B cell (primary cell): ENCODE measurements around the gene SLC35A5. TPM values are rescaled to one million over a fixed set of nuclear protein-coding genes. Genes with fewer than 3 reads are reported as not detected.

ENCODE experiments used
- ATAC-seq: fragments of 200-7000 bp; cut with Tn5 transposase; one replicate; pipeline ENCODE4 v1.10.0; 2021; ENCODE audit warnings: low read depth, mild to moderate bottlenecking, moderate number of reproducible peaks, moderate library complexity
- CTCF ChIA-PET: fragments of 350-600 bp; sonication (Branson Sonifier 250); formaldehyde crosslinking; loops from one replicate; lab custom pipeline; 2021; ENCODE audit warnings: antibody characterized with exemption, inconsistent platforms; lab: Charles Lee
- POLR2A ChIA-PET: fragments of 350-600 bp; sonication (Branson Sonifier 250); formaldehyde crosslinking; loops from one replicate; lab custom pipeline; 2021; ENCODE audit warnings: antibody characterized with exemption; lab: Charles Lee
- DNase-seq: peaks from one replicate; pipeline ENCODE4 v3.0.0; 2013
- H2AFZ ChIP-seq: 2 replicates; pipeline ENCODE4 v1.6.1; 2012; ENCODE audit warnings: mild to moderate bottlenecking, low read depth, low read length; ENCODE audit not compliant: insufficient read depth, poor library complexity, severe bottlenecking
- H3K27ac ChIP-seq, 2 donors: 1 replicate in 1 of 2; 2 replicates in 1 of 2; pipeline ENCODE4 v1.5.1; 2012 to 2013; ENCODE audit warnings: low read length in 2 of 2, mild to moderate bottlenecking in 2 of 2, moderate library complexity in 1 of 2
- H3K27me3 ChIP-seq, 4 experiments: fragments of 200-600 bp in 1 of 4; sonication (generic) in 1 of 4; replicated peaks in 1 of 4; 1 replicate in 2 of 4; 2 replicates in 2 of 4; pipeline versions ENCODE4 v1.6.1 to v1.7.0; 2013 to 2016; ENCODE audit warnings: low read length in 3 of 4, mild to moderate bottlenecking in 2 of 4, mixed read lengths in 1 of 4, moderate library complexity in 1 of 4; ENCODE audit not compliant: insufficient read depth in 4 of 4, control insufficient read depth in 3 of 4; ENCODE audit errors: control extremely low read depth in 1 of 4
- H3K36me3 ChIP-seq, 2 experiments: replicated peaks in 1 of 2; 1 replicate in 1 of 2; 2 replicates in 1 of 2; pipeline versions ENCODE4 v1.6.1 to v1.7.1; 2013; ENCODE audit warnings: low read length in 1 of 2; ENCODE audit not compliant: insufficient read depth in 2 of 2, control insufficient read depth in 1 of 2; ENCODE audit errors: control extremely low read depth in 1 of 2, extremely low read depth in 1 of 2
- H3K4me1 ChIP-seq, 2 donors: fragments of 200-600 bp in 1 of 2; sonication (generic) in 1 of 2; 1 replicate in 1 of 2; 2 replicates in 1 of 2; pipeline versions ENCODE4 v1.5.1 to v1.6.1; 2013 to 2017; ENCODE audit warnings: low read length in 2 of 2; ENCODE audit not compliant: control insufficient read depth in 2 of 2, insufficient read depth in 2 of 2
- H3K4me2 ChIP-seq: replicated peaks from 2 replicates; pipeline ENCODE3; 2012; ENCODE audit warnings: mild to moderate bottlenecking, low read depth, low read length; ENCODE audit not compliant: poor library complexity, severe bottlenecking
- H3K4me3 ChIP-seq, 5 experiments: fragments of 200-600 bp in 1 of 5; sonication (generic) in 1 of 5; 1 replicate in 3 of 5; 2 replicates in 2 of 5; pipeline versions ENCODE4 v1.5.1 to v1.7.0; 2011 to 2016; ENCODE audit warnings: low read length in 4 of 5, mild to moderate bottlenecking in 4 of 5, low read depth in 2 of 5, control low read depth in 1 of 5, moderate library complexity in 1 of 5; ENCODE audit not compliant: insufficient read depth in 1 of 5; ENCODE audit errors: control extremely low read depth in 1 of 5, extremely low read depth in 1 of 5
- H3K79me2 ChIP-seq: fragments of 200-600 bp; sonication (generic); one replicate; pipeline ENCODE4 v1.6.0; 2016; ENCODE audit warnings: low read length; ENCODE audit not compliant: control insufficient read depth, insufficient read depth
- H3K9ac ChIP-seq: fragments of 200-600 bp; sonication (generic); 2 replicates; pipeline ENCODE4 v1.6.1; 2017; ENCODE audit warnings: mild to moderate bottlenecking, low read length, moderate library complexity
- H3K9me3 ChIP-seq, 3 donors: one replicate each; pipeline versions ENCODE4 v1.6.1 to v1.7.1; 2013; ENCODE audit warnings: low read length in 2 of 3; ENCODE audit not compliant: control insufficient read depth in 2 of 3, insufficient read depth in 1 of 3; ENCODE audit errors: control extremely low read depth in 1 of 3
- H4K20me1 ChIP-seq: 2 replicates; pipeline ENCODE4 v1.6.0; 2012; ENCODE audit warnings: mild to moderate bottlenecking, low read length; ENCODE audit not compliant: insufficient read depth, control insufficient read depth, poor library complexity, severe bottlenecking
- H3K27ac Mint-ChIP-seq: one replicate; pipeline ENCODE4 v1.8.0; 2021; ENCODE audit warnings: mixed read lengths
- H3K27me3 Mint-ChIP-seq: one replicate; pipeline ENCODE4 v1.8.0; 2021; ENCODE audit warnings: mixed read lengths
- H3K4me1 Mint-ChIP-seq: one replicate; pipeline ENCODE4 v1.8.0; 2021; ENCODE audit warnings: mixed read lengths
- H3K4me3 Mint-ChIP-seq: one replicate; pipeline ENCODE4 v1.8.0; 2021; ENCODE audit warnings: mixed read lengths
- H3K9me3 Mint-ChIP-seq: one replicate; pipeline ENCODE4 v1.8.0; 2022; ENCODE audit warnings: mixed read lengths; ENCODE audit not compliant: insufficient read depth
- EZH2 ChIP-seq: IDR thresholded peaks from 2 replicates; pipeline ENCODE4 v1.6.1; 2012; ENCODE audit warnings: borderline replicate concordance, low read depth, mild to moderate bottlenecking, moderate library complexity, low read length; ENCODE audit not compliant: insufficient read depth, poor library complexity, severe bottlenecking
- WGBS: methylation state at CpG from one replicate; pipeline ENCODE4 v1.1.5; 2013; ENCODE audit warnings: missing lambda C conversion rate; ENCODE audit not compliant: insufficient coverage; 5-methylcytosine and 5-hydroxymethylcytosine counted together
- intact Hi-C: fragments of 100-400 bp; cut with micrococcal nuclease; formaldehyde crosslinking; loops from one replicate; pipeline ENCODE4 v1.10.0; 2022
- polyA plus RNA-seq: library from polyadenylated mRNA; depleted of rRNA; stranded (reverse); fragments of >200 nt; gene quantifications from 2 replicates; pipeline ENCODE4 v1.2.3, GENCODE V29; 2012
- total RNA-seq, 2 donors: library from RNA; stranded (reverse); fragments of 120-200 nt in 1 of 2; gene quantifications; 1 replicate in 1 of 2; 2 replicates in 1 of 2; pipeline versions ENCODE4 v1.2.3 to v1.2.4, GENCODE V29; 2013 to 2022
- TF ChIP-seq, protein P1 (sequence below): fragments of 200-600 bp; IDR thresholded peaks from one replicate; pipeline ENCODE4 v1.8.0; 2022; ENCODE audit warnings: antibody characterized with exemption, mild to moderate bottlenecking

SLC35A5 gene
- total and polyA plus RNA-seq, 2 donors (not counting 1 experiment from before 2014, with no cell fraction given): 15.4 to 34.9 TPM

DNA sequence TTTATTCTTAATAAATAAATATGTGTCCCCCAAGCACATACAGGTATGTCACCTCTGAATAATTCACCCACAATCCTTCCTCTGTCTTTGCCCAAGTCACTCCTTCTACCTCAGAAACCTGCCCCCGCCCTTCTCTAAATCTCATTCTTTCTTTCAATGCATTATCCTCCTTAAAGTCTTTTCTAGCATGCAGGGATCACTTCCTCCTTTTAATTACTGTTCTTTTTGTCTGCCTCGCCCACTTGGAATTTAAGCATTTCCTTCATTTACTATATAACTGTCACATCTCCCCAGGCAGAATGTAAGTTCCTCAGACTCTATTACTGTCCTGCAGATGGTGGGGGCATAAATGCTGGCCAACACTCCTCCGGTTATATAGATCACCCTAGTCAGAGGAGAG, 71.3 kb downstream of the SLC35A5 start:
- Mint-ChIP-seq H3K9me3 (no peaks in the 10 kb centered on the region), H3K27ac (no peak overlapping the region), H3K4me3 (no peak overlapping the region), H3K27me3 (no peaks in the 10 kb centered on the region), H3K4me1 (no peaks in the 10 kb centered on the region)
- WGBS: 60% methylated on average over 2 of the region's 3 CpGs
- Histone ChIP-seq H3K27ac (no peak overlapping the region), H3K4me1 (no peaks in the 10 kb centered on the region), H3K27me3 (no peaks in the 10 kb centered on the region), H4K20me1 (no peaks in the 10 kb centered on the region), H3K36me3 (no peaks in the 10 kb centered on the region), H3K9ac (no peak overlapping the region), H3K4me2 (no peak overlapping the region), H3K4me3 (no peak overlapping the region), H3K9me3 (no peaks in the 10 kb centered on the region), H3K79me2 (no peaks in the 10 kb centered on the region), H2AFZ (no peak overlapping the region)
- intact Hi-C loops: no loop called here
- ChIA-PET CTCF (interaction anchor here (1.2 to 1.7 kb wide), 3 partner anchors 9 to 101 kb away, joined by 3 to 6 read pairs (median 4); no protein-coding TSS in a partner anchor), POLR2A (no interaction called here)
- no peak for TF ChIP-seq EZH2
- TF ChIP-seq, protein P1, sequence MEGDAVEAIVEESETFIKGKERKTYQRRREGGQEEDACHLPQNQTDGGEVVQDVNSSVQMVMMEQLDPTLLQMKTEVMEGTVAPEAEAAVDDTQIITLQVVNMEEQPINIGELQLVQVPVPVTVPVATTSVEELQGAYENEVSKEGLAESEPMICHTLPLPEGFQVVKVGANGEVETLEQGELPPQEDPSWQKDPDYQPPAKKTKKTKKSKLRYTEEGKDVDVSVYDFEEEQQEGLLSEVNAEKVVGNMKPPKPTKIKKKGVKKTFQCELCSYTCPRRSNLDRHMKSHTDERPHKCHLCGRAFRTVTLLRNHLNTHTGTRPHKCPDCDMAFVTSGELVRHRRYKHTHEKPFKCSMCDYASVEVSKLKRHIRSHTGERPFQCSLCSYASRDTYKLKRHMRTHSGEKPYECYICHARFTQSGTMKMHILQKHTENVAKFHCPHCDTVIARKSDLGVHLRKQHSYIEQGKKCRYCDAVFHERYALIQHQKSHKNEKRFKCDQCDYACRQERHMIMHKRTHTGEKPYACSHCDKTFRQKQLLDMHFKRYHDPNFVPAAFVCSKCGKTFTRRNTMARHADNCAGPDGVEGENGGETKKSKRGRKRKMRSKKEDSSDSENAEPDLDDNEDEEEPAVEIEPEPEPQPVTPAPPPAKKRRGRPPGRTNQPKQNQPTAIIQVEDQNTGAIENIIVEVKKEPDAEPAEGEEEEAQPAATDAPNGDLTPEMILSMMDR: no peak
- no peak for ATAC-seq
- DNase-seq: no peak

GRCh38 chr3:112633757-112634156, 71.9 kb downstream of the SLC35A5 start:
- Mint-ChIP-seq H3K4me3 (no peak overlapping the region), H3K4me1 (no peaks in the 10 kb centered on the region), H3K9me3 (no peaks in the 10 kb centered on the region), H3K27ac (no peak overlapping the region), H3K27me3 (no peaks in the 10 kb centered on the region)
- H4K20me1 ChIP-seq: no peaks in the 10 kb centered on the region
- no peaks in the 10 kb centered on the region for H3K79me2 ChIP-seq
- H3K4me1 ChIP-seq: no peaks in the 10 kb centered on the region
- POLR2A ChIA-PET: no interaction called here
- TF ChIP-seq, protein P1: no peak
- TF ChIP-seq EZH2: no peak
- H3K9me3 ChIP-seq: no peaks in the 10 kb centered on the region
- CTCF ChIA-PET: interaction anchor here (1.2 to 1.7 kb wide), 2 partner anchors 9 to 101 kb away, joined by 3 to 6 read pairs; no protein-coding TSS in a partner anchor
- no peaks in the 10 kb centered on the region for H3K36me3 ChIP-seq
- intact Hi-C loops: no loop called here
- H3K27me3 ChIP-seq: no peaks in the 10 kb centered on the region
- DNase-seq (no peak), ATAC-seq (no peak)
- H3K4me3 ChIP-seq: no peak overlapping the region
- H3K9ac ChIP-seq: no peak overlapping the region
- no CpG with 5 or more reads among the region's 1 CpG for WGBS
- no peak overlapping the region for H3K4me2 ChIP-seq
- no peak overlapping the region for H3K27ac ChIP-seq
- no peak overlapping the region for H2AFZ ChIP-seq
